Sigmoid colon (tissue), 7 donors: ENCODE results near the gene RAC2. TPM values are rescaled to one million over a fixed set of nuclear protein-coding genes. Genes with fewer than 3 reads are reported as not detected.

Experiments
- DNase-seq: peaks from one replicate; pipeline ENCODE4 v3.0.0-alpha.2; 2019
- H3K27ac ChIP-seq, 4 donors: fragments of 200-600 bp; sonication (generic); one replicate each; pipeline ENCODE4 v1.5.1; 2016 to 2019; ENCODE audit warnings: mild to moderate bottlenecking in 1 of 4
- H3K27me3 ChIP-seq, 3 donors: fragments of 200-600 bp; sonication (generic); one replicate each; pipeline ENCODE4 v1.5.1; 2019; ENCODE audit warnings: mild to moderate bottlenecking in 1 of 3
- H3K36me3 ChIP-seq, 4 donors: fragments of 200-600 bp; sonication (generic); one replicate each; pipeline ENCODE4 v1.5.1; 2016 to 2019
- H3K4me1 ChIP-seq, 4 donors: fragments of 200-600 bp; sonication (generic); one replicate each; pipeline ENCODE4 v1.5.1; 2017 to 2019
- H3K4me3 ChIP-seq, 4 donors: fragments of 200-600 bp; sonication (generic); one replicate each; pipeline ENCODE4 v1.5.1; 2017 to 2019; ENCODE audit warnings: mild to moderate bottlenecking in 2 of 4, moderate library complexity in 1 of 4
- H3K9me3 ChIP-seq, 4 donors: fragments of 200-600 bp in 3 of 4; sonication (generic) in 3 of 4; one replicate each; pipeline versions ENCODE4 v1.5.1 to v1.6.1; 2013 to 2019
- CTCF ChIP-seq, 4 experiments: fragments of 450-650 bp in 3 of 4; fragments of 200-600 bp in 1 of 4; IDR thresholded peaks; one replicate each; pipeline ENCODE4 v1.5.1; 2016 to 2019; ENCODE audit warnings: antibody characterized with exemption in 4 of 4, mild to moderate bottlenecking in 3 of 4, moderate library complexity in 2 of 4
- EP300 ChIP-seq, 4 donors: sonication (generic); formaldehyde crosslinking; IDR thresholded peaks; one replicate each; pipeline ENCODE4 v1.6.1; 2017; ENCODE audit warnings: antibody characterized with exemption in 4 of 4
- POLR2A ChIP-seq, 2 donors: fragments of 450-650 bp; IDR thresholded peaks; one replicate each; pipeline ENCODE4 v1.6.1; 2016; ENCODE audit warnings: antibody characterized with exemption in 2 of 2, mild to moderate bottlenecking in 2 of 2, moderate library complexity in 2 of 2
- POLR2AphosphoS5 ChIP-seq, 4 donors: sonication (generic); formaldehyde crosslinking; IDR thresholded peaks; one replicate each; pipeline ENCODE4 v1.6.1; 2017; ENCODE audit warnings: antibody characterized with exemption in 4 of 4
- WGBS, 2 donors: extraction: QIAGEN DNeasy Blood & Tissue Kit; methylation state at CpG; one replicate each; pipeline ENCODE4 v1.1.7; 2013; 5-methylcytosine and 5-hydroxymethylcytosine counted together
- intact Hi-C: fragments of 100-400 bp; cut with DNase I; formaldehyde crosslinking; loops from one replicate; pipeline ENCODE4 v1.15.1; 2023
- polyA plus RNA-seq, 3 donors: library from polyadenylated mRNA; stranded (reverse); fragments of 200-250 nt; gene quantifications; one replicate each; pipeline ENCODE4 v1.2.3, GENCODE V29; 2013
- total RNA-seq, 4 donors: library from RNA; depleted of rRNA; stranded (reverse); fragments of >200 nt; gene quantifications; one replicate each; pipeline ENCODE4 v1.1.0, GENCODE V29; 2016
- donor health status: healthy with polysubstance abuse.
- donor health status: Bipolar disorder and iron deficiency.
- donor health status: healthy.

RAC2 gene
- total and polyA plus RNA-seq, 7 donors = 3.0 to 138 (median 8.0) TPM

- no peak for DNase-seq
- 88 to 89% methylated on average over 4 of the region's 4 CpGs for WGBS, 2 donors
- Histone ChIP-seq H3K4me1 (peaks cover 0 to 23% (median 12%) of the 10 kb centered on the region in 4 donors), H3K27me3 (no peaks in the 10 kb centered on the region), H3K27ac (no peak overlapping the region), H3K9me3 (no peaks in the 10 kb centered on the region), H3K36me3 (peaks cover 0 to 5% (median 0%) of the 10 kb centered on the region in 4 donors), H3K4me3 (no peak overlapping the region)
- intact Hi-C loops = no loop called here
- TF ChIP-seq EP300 (IDR thresholded peaks at IDR 0.05) (no peak), POLR2A (IDR thresholded peaks at IDR 0.05) (no peak), POLR2AphosphoS5 (IDR thresholded peaks at IDR 0.05) (no peak), CTCF (IDR thresholded peaks at IDR 0.05) (no peak)
Measured at GRCh38 chr22:37181681-37182080, 62.4 kb downstream of the RAC2 start.

GRCh38 chr22:37180531-37181231 lies 63.4 kb downstream of the RAC2 start:
- Histone ChIP-seq H3K27me3 (no peaks in the 10 kb centered on the region), H3K4me1 (peaks cover 0 to 29% (median 19%) of the 10 kb centered on the region in 4 donors), H3K36me3 (peaks cover 0 to 5% (median 0%) of the 10 kb centered on the region in 4 donors), H3K4me3 (no peak overlapping the region), H3K9me3 (no peaks in the 10 kb centered on the region), H3K27ac (no peak overlapping the region)
- intact Hi-C loops = no loop called here
- peak; percentile 60 for DNase-seq
- WGBS, 2 donors = 85 to 91% methylated on average over 15 of the region's 15 CpGs
- TF ChIP-seq EP300 (IDR thresholded peaks at IDR 0.05) (no peak), POLR2A (IDR thresholded peaks at IDR 0.05) (no peak)

- Histone ChIP-seq H3K27ac (no peak overlapping the region), H3K4me3 (no peak overlapping the region), H3K9me3 (no peaks in the 10 kb centered on the region), H3K27me3 (no peaks in the 10 kb centered on the region), H3K4me1 (peaks cover 0 to 32% (median 22%) of the 10 kb centered on the region in 4 donors), H3K36me3 (peaks cover 0 to 5% (median 0%) of the 10 kb centered on the region in 4 donors)
- intact Hi-C loops = no loop called here
- 60 to 87% methylated on average over 31 of the region's 31 CpGs for WGBS, 2 donors
- peak; percentile 58 for DNase-seq
- TF ChIP-seq EP300 (IDR thresholded peaks at IDR 0.05) (no peak), POLR2A (IDR thresholded peaks at IDR 0.05) (no peak), POLR2AphosphoS5 (IDR thresholded peaks at IDR 0.05) (no peak), CTCF (IDR thresholded peaks at IDR 0.05) (no peak)
Measured at GRCh38 chr22:37179622-37180420, 64.2 kb downstream of the RAC2 start.

GRCh38 chr22:37179126-37179470 lies 65.0 kb downstream of the RAC2 start:
- Histone ChIP-seq H3K4me1 (peaks cover 0 to 32% (median 22%) of the 10 kb centered on the region in 4 donors), H3K27ac (no peak overlapping the region)
- 86 to 89% methylated on average over 10 of the region's 10 CpGs for whole genome bisulfite sequencing, 2 donors

More at GRCh38 chr22:37179126-37179470, 65.0 kb downstream of the RAC2 start:
- Histone ChIP-seq H3K36me3 (peaks cover 0 to 5% (median 0%) of the 10 kb centered on the region in 4 donors), H3K9me3 (no peaks in the 10 kb centered on the region), H3K27me3 (no peaks in the 10 kb centered on the region), H3K4me3 (no peak overlapping the region)
- no peak for TF ChIP-seq POLR2AphosphoS5 (IDR thresholded peaks at IDR 0.05)
- no peak for TF ChIP-seq CTCF (IDR thresholded peaks at IDR 0.05)
- TF ChIP-seq EP300 (IDR thresholded peaks at IDR 0.05) = no peak
- no peak for TF ChIP-seq POLR2A (IDR thresholded peaks at IDR 0.05)
- no peak for DNase-seq
- intact Hi-C loops = no loop called here
